MCF 10A (cell line): ENCODE results near the gene FAIM2. TPM values are rescaled to one million over a fixed set of nuclear protein-coding genes. Genes with fewer than 3 reads are reported as not detected.

ENCODE experiments used
- BruUV-seq: library from RNA; stranded (reverse); fragments of 400-500 nt; replicated peaks from 2 replicates; lab custom pipeline; 2021; lab: Mats Ljungman, UMichigan
- CTCF ChIA-PET: fragments of 300-600 bp; sonication (Branson Sonifier 250); formaldehyde crosslinking; extraction: SDS; loops from one replicate; lab custom pipeline; 2021; ENCODE audit warnings: antibody characterized with exemption, inconsistent platforms; lab: Yijun Ruan, JAX
- POLR2A ChIA-PET: fragments of 300-600, 350-650 bp; sonication (Branson Sonifier 250); formaldehyde crosslinking; extraction: SDS; loops from one replicate; lab custom pipeline; 2020; ENCODE audit warnings: antibody characterized with exemption, inconsistent platforms; lab: Yijun Ruan, JAX
- DNase-seq: peaks from one replicate; pipeline ENCODE4 v3.0.0-alpha.2; 2018; ENCODE audit not compliant: unreplicated experiment
- H3K27ac Mint-ChIP-seq: one replicate; pipeline ENCODE4 v1.8.0; 2022; ENCODE audit warnings: mild to moderate bottlenecking, low read depth, mixed read lengths; ENCODE audit not compliant: unreplicated experiment
- H3K27me3 Mint-ChIP-seq: one replicate; pipeline ENCODE4 v1.8.0; 2022; ENCODE audit warnings: mixed read lengths; ENCODE audit not compliant: insufficient read depth, unreplicated experiment
- H3K36me3 Mint-ChIP-seq: one replicate; pipeline ENCODE4 v1.8.0; 2022; ENCODE audit warnings: mild to moderate bottlenecking, moderate library complexity, mixed read lengths; ENCODE audit not compliant: insufficient read depth, unreplicated experiment
- H3K4me1 Mint-ChIP-seq: one replicate; pipeline ENCODE4 v1.8.0; 2022; ENCODE audit warnings: mixed read lengths; ENCODE audit not compliant: insufficient read depth, unreplicated experiment
- H3K4me3 Mint-ChIP-seq: one replicate; pipeline ENCODE4 v1.8.0; 2022; ENCODE audit warnings: mild to moderate bottlenecking, moderate library complexity, mixed read lengths; ENCODE audit not compliant: unreplicated experiment
- H3K9me3 Mint-ChIP-seq: one replicate; pipeline ENCODE4 v1.8.0; 2022; ENCODE audit warnings: mixed read lengths; ENCODE audit not compliant: unreplicated experiment
- CTCF ChIP-seq: fragments of 200-600 bp; IDR thresholded peaks from one replicate; pipeline ENCODE4 v1.8.0; 2022; ENCODE audit warnings: antibody characterized with exemption, mild to moderate bottlenecking; ENCODE audit not compliant: unreplicated experiment
- intact Hi-C: fragments of 100-400 bp; cut with micrococcal nuclease; formaldehyde crosslinking; loops from 2 replicates; pipeline ENCODE4 v1.14.1; 2022
- total RNA-seq: library from RNA; stranded (reverse); gene quantifications from 2 replicates; pipeline ENCODE4 v1.2.3, GENCODE V29; 2022

Gene FAIM2
- total RNA-seq, 1 experiment from 2014 or later: not detected

- POLR2A ChIA-PET: no interaction called here
- H3K4me3 Mint-ChIP-seq: no peak overlapping the region
- peaks cover 10% of the 10 kb centered on the region for H3K4me1 Mint-ChIP-seq
- DNase-seq: no peak
- no peaks in the 10 kb centered on the region for H3K36me3 Mint-ChIP-seq
- peaks cover 16% of the 10 kb centered on the region for H3K27me3 Mint-ChIP-seq
- no peak for TF ChIP-seq CTCF
- CTCF ChIA-PET: interaction anchor here (0.6 to 6.4 kb wide), 9 partner anchors 12 to 313 kb away, joined by 3 to 59 read pairs (median 4); partner anchors contain the start of gene COX14
- no peaks in the 10 kb centered on the region for H3K9me3 Mint-ChIP-seq
- H3K27ac Mint-ChIP-seq: no peak overlapping the region
- BruUV-seq: no TSS peak
- intact Hi-C loops: no loop called here
These were observed 34.5 kb downstream of the FAIM2 start for GRCh38 chr12:49868952-49869815.

- no TSS peak for BruUV-seq
- Mint-ChIP-seq H3K4me3 (no peak overlapping the region), H3K9me3 (no peaks in the 10 kb centered on the region), H3K27me3 (peaks cover 14% of the 10 kb centered on the region), H3K4me1 (peaks cover 10% of the 10 kb centered on the region), H3K27ac (no peak overlapping the region), H3K36me3 (no peaks in the 10 kb centered on the region)
- TF ChIP-seq CTCF: no peak
- DNase-seq: no peak
- ChIA-PET POLR2A (interaction anchor here (0.6 to 1.5 kb wide), 2 partner anchors 94 to 105 kb away, joined by 3 read pairs; no protein-coding TSS in a partner anchor), CTCF (interaction anchor here (0.8 to 6.4 kb wide), 12 partner anchors 13 to 846 kb away, joined by 3 to 59 read pairs (median 6); no protein-coding TSS in a partner anchor)
- intact Hi-C loops: no loop called here
These were observed 35.3 kb downstream of the FAIM2 start for GRCh38 chr12:49868449-49868848.

GRCh38 chr12:49867570-49868341 lies 35.9 kb downstream of the FAIM2 start:
- no peak for TF ChIP-seq CTCF
- ChIA-PET CTCF (interaction anchor here (0.7 to 6.4 kb wide), 36 partner anchors 10 to 847 kb away, joined by 3 to 59 read pairs (median 4); partner anchors contain the start of genes BCDIN3D, COX14, PRPH and TMBIM6), POLR2A (interaction anchor here (0.6 to 1.5 kb wide), 5 partner anchors 17 to 220 kb away, joined by 3 to 5 read pairs (median 3); no protein-coding TSS in a partner anchor)
- Mint-ChIP-seq H3K4me3 (no peak overlapping the region), H3K27me3 (peaks cover 14% of the 10 kb centered on the region), H3K4me1 (peaks cover 10% of the 10 kb centered on the region), H3K27ac (no peak overlapping the region), H3K9me3 (no peaks in the 10 kb centered on the region), H3K36me3 (no peaks in the 10 kb centered on the region)
- no peak for DNase-seq
- intact Hi-C loops: loop anchor here (1.0 to 2.0 kb wide), 4 partner anchors 91 to 203 kb away; no protein-coding TSS in a partner anchor
- BruUV-seq: no TSS peak
